NCI-H460 (cell line): ENCODE results near the gene DCTN4. TPM values are rescaled to one million over a fixed set of nuclear protein-coding genes. Genes with fewer than 3 reads are reported as not detected.
A peak's percentile ranks its signal among the peaks of the same experiment; 100 is the strongest.
"Not testable (repeated sequence)": the region's sequence is repeated elsewhere in the genome, so short reads cannot be mapped to it uniquely, and the experiment has no call there.

ENCODE experiments used
- DNase-seq: peaks from one replicate; pipeline ENCODE4 v3.0.0-alpha.2; 2016; ENCODE audit warnings: low read depth; ENCODE audit errors: extremely low read depth
- total RNA-seq: library from RNA; depleted of rRNA; stranded (reverse); fragments of >200 nt; shearing (Covaris generic); gene quantifications from 2 replicates; pipeline ENCODE4 v1.2.3, GENCODE V29; 2014

The DCTN4 gene
- total RNA-seq, 1 experiment from 2014 or later, result 66.4 TPM

DNA sequence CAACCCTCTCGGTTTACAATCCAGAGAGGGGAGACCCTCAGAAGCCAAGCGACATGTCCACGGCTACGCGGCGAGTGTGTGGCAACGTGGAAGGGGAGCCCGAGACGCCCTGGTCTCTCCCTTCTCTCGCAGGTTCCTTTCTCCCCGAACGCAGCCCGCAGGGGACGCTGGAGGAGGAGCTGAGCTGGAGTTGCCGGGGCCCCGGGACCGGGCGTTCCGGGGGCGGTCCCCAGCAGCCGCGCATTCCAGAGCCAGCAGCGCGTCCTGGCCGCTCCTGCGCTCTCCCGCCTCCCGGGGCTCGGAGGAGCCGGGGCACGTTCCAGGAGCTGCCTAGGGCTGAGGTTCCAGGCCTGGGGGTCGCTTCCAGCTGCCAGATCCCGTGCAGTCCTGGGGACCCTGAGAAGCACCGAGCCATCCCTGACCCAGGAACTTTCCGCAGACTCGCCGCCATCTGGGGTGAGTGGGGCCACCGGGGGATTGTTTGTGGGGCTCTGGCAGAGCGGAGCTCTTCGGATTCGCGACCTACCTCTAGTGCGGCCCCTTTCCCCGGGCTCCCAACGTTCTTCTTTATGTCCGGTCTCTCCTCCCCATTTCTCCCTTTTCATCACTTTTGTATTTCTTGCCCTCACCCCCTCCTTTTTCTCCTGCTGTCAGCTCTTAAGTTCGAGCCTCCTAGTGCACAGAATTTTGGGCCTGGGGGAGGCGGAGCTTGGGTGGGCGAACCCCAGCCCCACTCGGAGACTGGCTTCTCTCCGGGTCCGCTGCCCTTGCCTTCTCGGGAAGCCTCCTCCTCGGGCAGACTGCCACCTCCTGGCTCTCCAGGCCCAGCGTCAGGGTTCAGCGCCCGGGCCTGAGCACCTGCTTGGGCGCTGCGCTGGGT, 19.9 kb upstream of the DCTN4 start, which contains the start of gene SMIM3:
Gene SMIM3, plus strand, starts transcription at position 241 of the 880 bp plus-strand sequence. CDS start 16,684 bp downstream, outside the sequence.
- peak; percentile 54 for DNase-seq

GRCh38 chr5:150778088-150778516, 19.3 kb upstream of the DCTN4 start:
- DNase-seq, result no peak

DNA sequence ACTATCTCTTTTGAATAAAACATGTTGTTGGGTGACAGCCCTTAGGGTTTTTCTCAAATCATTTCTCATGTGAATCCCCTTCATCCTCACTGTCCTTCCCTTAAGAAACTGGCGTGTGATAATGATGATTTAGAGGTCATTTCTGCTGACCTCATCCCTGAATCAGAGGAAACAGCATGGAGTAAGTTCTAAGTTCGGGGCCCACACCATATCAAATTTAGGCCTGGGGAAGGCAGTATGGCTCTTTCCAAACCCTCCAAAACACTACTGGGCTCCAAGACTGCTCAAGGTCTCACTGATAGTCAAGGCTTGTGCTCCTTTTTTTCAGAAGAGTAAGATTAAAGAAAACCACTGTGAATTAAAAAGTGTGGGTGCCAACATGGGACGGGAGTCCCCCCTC, 18.9 kb upstream of the DCTN4 start:
- no peak for DNase-seq

GRCh38 chr5:150774145-150774544, 15.3 kb upstream of the DCTN4 start:
- DNase-seq, result no peak

DNA sequence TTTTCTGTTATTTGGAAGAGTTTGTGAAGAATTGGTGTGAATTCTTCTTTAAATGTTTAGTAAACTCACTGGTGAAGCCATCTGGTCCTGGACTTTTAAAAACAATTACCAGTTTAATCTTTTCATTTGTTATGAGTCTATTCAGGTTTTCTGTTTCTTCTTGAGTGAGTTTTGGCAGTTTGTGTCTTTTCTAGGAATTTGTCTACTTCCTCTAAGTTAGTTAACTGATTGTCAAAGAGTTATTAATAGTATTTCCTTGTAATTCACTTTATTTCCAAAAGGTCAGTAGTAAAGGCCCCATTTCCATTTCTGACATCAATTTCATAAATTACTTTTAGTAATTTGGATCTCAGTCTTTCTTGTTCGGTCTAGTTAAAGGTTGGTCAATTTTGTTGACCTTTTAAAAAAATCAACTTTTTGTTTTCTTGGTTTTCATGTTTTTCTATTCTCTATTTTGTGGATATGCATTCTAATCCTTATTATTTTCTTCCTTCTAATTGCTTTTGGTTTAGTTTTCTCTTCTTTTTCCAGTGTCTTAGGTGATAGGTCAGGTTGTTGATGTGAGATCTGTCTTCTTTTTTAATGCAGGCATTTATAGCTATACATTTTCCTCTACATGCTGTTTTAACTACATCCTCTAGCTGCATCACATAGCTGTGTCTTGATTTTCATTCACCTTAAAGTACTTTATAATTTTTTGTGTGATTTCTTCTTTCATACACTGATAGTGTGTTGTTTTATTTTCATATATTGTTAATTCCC, 12.4 kb upstream of the DCTN4 start:
- no peak for DNase-seq

GRCh38 chr5:150766251-150766650, 7.4 kb upstream of the DCTN4 start:
- no peak for DNase-seq

DNA sequence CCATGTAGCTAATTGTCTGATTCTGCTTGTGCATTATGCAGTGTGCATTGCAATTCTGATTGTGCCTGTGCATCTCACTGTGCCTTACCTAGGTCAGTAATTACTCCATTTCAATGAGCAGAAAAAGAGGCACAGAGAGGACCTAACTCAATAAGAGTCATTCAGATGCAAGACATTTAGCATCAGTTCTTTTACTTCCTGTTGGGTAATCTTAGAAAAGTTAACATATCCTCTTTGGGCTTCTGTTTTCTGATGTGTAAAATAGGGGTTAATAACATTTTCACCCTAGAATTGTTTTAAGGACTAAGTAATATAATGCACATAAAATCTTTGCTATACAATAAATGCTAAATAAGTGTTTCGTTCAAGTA, 7.0 kb upstream of the DCTN4 start:
- DNase-seq, result no peak

DNA sequence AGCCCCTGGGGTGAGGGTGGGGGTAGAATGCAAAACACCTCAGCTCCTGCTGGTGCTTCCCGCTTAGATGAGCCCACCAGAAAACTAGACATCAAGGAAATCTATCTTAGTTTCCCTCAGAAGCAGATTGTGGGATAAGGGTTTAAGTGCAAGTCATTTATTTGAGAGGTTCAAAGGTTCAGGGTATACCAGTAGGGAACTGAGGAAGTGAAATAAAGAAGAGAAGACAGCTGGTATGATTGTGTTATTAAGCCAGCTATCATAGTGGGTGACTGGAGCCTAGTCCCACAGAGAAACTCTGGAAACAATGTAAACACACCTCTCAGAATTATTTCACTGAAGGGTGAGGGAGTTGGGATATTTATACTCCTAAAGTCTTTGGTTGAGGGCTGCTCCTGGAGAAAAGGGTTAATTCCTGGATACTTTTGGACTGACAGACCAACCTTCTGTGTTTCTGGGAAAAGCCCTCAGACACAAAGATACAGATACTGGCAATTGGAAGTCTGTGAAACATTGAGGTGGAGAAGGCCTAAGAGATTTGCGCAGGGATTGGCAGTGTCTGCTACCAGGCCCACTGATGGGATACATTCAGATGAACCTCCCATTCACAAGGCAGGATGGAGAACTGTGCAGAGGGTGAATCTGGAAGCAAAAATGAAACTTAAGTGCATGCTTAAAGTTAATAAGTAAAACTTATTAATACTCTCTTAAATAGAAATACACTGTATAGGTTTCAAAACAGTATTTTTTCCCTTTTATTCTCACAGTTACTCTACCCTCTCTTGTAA, 6.4 kb upstream of the DCTN4 start:
- no peak for DNase-seq

DNA sequence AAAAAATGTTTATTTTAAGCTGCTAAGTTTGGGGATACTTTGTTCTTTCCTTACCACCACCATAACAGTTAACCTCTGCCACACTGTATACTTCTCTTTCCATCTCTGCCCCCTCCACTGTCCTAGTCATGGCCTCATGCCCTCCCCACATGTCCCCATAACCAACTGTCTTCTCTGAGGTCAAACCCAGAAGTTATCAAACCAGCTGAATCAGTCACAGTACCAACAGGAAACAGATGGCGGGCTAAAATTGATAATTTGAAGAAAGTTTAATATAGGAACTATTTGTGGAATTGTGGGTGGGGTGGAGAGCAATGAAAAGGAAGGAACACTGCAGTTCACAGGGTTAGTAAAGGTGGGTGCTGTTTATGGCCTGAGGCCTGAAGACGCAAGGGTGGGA, 5.7 kb upstream of the DCTN4 start:
- no peak for DNase-seq

GRCh38 chr5:150763023-150763769, 4.4 kb upstream of the DCTN4 start:
- DNase-seq, result peak; percentile 22

DNA sequence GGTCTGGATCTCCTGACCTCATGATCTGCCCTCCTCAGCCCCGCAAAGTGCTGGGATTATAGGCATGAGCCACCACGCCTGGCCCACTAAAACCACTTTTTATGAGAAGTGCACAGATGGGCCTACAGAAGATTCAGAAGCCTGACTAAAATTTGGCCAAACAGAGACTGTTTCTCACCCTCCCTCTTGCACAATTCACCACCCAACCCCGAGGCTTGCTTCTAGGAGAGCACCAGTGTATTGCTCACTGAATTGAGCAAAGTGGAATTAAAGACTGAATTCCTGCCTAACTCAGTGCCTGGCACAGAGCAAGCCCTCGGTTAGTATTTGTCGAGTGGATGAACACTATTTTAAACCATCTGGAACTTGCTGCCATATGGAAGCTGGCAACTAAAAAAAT, 3.4 kb upstream of the DCTN4 start:
- DNase-seq, result no peak

DNA sequence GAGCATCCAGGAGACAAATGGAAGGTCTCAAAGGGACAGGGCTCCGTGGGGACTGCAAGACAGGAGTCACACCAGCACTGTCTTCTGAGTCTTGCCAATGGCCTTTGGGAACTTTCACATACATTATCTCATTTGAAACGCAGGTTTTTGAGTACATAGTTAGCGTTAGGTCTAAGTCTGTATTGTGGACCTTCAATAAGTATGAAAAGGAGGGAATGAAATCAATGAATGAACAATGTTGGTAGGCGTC, 442 bp upstream of the DCTN4 start:
- DNase-seq, result no peak

GRCh38 chr5:150758203-150758530, 650 bp downstream of the DCTN4 start:
- DNase-seq, result no peak

DNA sequence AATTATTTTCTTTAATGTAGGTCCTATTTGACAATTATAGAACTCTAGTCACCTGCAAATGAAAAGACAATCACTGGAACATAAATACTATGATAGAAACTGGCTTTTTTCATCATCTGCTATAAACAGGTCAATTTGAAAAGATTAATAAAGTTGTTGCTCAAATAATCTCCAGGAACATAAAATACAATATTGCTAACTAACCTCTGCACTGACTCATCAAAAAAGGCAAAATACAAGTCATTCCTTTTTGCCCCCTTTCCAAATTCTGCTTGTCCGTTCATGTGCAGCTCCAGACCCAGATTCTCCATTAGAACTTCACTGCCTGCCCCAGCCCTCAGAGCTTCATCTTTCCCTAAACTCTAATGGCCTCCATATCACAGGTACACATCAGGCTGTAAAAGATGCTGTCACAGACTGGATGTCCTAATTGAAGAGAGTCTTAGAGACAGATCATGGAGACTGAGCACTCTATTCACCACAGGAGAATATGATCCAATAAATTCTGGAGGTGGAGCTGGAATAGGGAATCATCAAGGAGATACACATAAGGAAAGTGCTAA, 1.6 kb downstream of the DCTN4 start:
- DNase-seq, result no peak

- DNase-seq, result no peak
Measured at GRCh38 chr5:150753863-150754262, 5.0 kb downstream of the DCTN4 start.

- DNase-seq, result no peak
Measured at GRCh38 chr5:150753463-150753862, 5.4 kb downstream of the DCTN4 start.

DNA sequence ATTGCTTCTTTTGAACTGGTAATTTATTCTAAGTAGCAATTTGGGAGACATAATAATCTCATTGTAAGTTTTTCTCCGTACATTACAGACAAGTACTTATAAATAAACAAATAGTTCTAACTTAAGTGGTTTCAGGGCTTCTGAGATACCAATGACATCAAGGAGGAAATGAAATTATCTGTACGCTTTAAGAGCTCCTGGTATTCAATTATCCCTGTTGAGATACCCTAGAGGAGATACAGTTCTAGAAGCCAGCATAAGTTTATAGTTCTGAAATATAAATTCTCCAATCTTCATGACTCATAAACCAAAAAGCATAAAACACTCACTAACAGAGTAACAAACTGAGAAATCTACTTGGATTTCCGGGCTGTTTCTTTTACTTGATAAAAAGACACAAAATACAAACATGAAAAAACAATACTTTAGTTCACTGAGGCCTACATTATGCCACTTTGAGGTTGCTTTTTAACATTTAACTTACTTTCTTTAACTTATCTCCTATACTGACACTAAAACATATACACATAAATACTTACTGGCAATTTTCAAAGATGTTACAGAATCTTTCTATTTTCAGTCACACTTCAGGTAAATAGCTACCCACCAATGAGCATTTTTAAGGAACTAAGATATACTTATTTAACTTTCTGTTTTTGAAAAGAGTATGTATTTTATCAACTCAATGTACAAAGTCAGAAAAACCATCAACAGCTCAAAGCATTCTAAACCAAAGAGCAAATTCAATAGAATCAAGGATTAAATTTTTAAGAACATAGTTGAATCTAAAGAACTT, 7.5 kb downstream of the DCTN4 start:
- DNase-seq, result no peak

GRCh38 chr5:150750469-150750868, 8.3 kb downstream of the DCTN4 start:
- no peak for DNase-seq

DNA sequence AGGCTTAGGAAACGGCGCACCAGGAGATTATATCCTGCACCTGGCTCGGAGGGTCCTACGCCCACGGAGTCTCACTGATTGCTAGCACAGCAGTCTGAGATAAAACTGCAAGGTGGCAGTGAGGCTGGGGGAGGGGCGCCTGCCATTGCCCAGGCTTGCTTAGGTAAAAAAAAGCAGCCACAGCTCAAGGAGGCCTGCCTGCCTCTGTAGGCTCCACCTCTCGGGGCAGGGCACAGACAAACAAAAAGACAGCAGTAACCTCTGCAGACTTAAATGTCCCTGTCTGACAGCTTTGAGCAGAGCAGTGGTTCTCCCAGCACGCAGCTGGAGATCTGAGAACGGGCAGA, 15.7 kb downstream of the DCTN4 start:
- DNase-seq, result not testable (repeated sequence)
